H1 (cell line): Measurements from ENCODE around the gene ATP6V1C2. TPM values are rescaled to one million over a fixed set of nuclear protein-coding genes. Genes with fewer than 3 reads are reported as not detected.

Source experiments
- CTCF ChIA-PET: fragments of 300-600 bp; sonication (Branson Sonifier 250); formaldehyde crosslinking; loops from one replicate; lab custom pipeline; 2021; ENCODE audit not compliant: partially characterized antibody; lab: Charles Lee
- POLR2A ChIA-PET: fragments of 300-600 bp; sonication (Branson Sonifier 250); formaldehyde crosslinking; loops from one replicate; lab custom pipeline; 2021; ENCODE audit warnings: inconsistent platforms; ENCODE audit not compliant: partially characterized antibody; lab: Charles Lee
- DNase-seq, 2 experiments: peaks; one replicate each; pipeline versions ENCODE4 v3.0.0 to v3.0.0-alpha.2; 2010 to 2022; ENCODE audit warnings: low spot score in 2 of 2, low read depth in 1 of 2, mixed read lengths in 1 of 2
- FAIRE-seq: peaks from 2 replicates; lab custom pipeline; 2011; peaks lifted over from hg19 to GRCh38; lab: Jason Lieb, UNC
- H2AFZ ChIP-seq: 2 replicates; pipeline ENCODE4 v1.8.1; 2012; ENCODE audit warnings: low read length, inconsistent platforms
- H2AK5ac ChIP-seq: 2 replicates; pipeline ENCODE4 v1.6.1; 2013; ENCODE audit warnings: low read depth, low read length
- H2BK120ac ChIP-seq: replicated peaks from 2 replicates; pipeline ENCODE3; 2013; ENCODE audit warnings: low read depth, low read length, inconsistent platforms
- H2BK12ac ChIP-seq: 2 replicates; pipeline ENCODE4 v1.6.1; 2013; ENCODE audit warnings: low read depth, low read length
- H2BK15ac ChIP-seq: 2 replicates; pipeline ENCODE4 v1.6.1; 2013; ENCODE audit warnings: low read length
- H2BK20ac ChIP-seq: 2 replicates; pipeline ENCODE4 v1.6.1; 2013; ENCODE audit warnings: low read length
- H2BK5ac ChIP-seq: 2 replicates; pipeline ENCODE4 v1.6.1; 2013; ENCODE audit warnings: low read depth, low read length
- H3K14ac ChIP-seq: 2 replicates; pipeline ENCODE4 v1.6.1; 2013; ENCODE audit warnings: inconsistent platforms; ENCODE audit not compliant: insufficient read length
- H3K18ac ChIP-seq: 2 replicates; pipeline ENCODE4 v1.6.1; 2013; ENCODE audit warnings: low read length; ENCODE audit errors: extremely low read depth
- H3K23ac ChIP-seq: 2 replicates; pipeline ENCODE4 v1.6.1; 2013; ENCODE audit warnings: inconsistent platforms; ENCODE audit not compliant: insufficient read length
- H3K23me2 ChIP-seq: 2 replicates; pipeline ENCODE4 v1.6.1; 2013; ENCODE audit warnings: low read depth, low read length
- H3K27ac ChIP-seq: 2 replicates; pipeline ENCODE4 v1.6.1; 2011; ENCODE audit warnings: low read depth, low read length, inconsistent platforms
- H3K27me3 ChIP-seq, 4 experiments: replicated peaks in 1 of 4; 1 replicate in 1 of 4; 2 replicates in 3 of 4; pipeline versions ENCODE4 v1.6.1 to v1.8.1; 2011 to 2013; ENCODE audit warnings: low read length in 3 of 4, mild to moderate bottlenecking in 3 of 4, inconsistent platforms in 2 of 4, mixed read lengths in 2 of 4, moderate library complexity in 1 of 4; ENCODE audit not compliant: control insufficient read depth in 3 of 4, insufficient read depth in 3 of 4; ENCODE audit errors: extremely low read depth in 1 of 4
- H3K36me3 ChIP-seq, 4 experiments: 2 replicates each; pipeline versions ENCODE4 v1.6.1 to v1.8.1; 2011 to 2013; ENCODE audit warnings: mild to moderate bottlenecking in 4 of 4, low read length in 3 of 4, moderate library complexity in 2 of 4, control low read depth in 1 of 4, inconsistent platforms in 1 of 4; ENCODE audit not compliant: insufficient read depth in 4 of 4, control insufficient read depth in 2 of 4
- H3K4ac ChIP-seq: replicated peaks from 2 replicates; pipeline ENCODE3; 2013; ENCODE audit warnings: low read length, low read depth, mixed read lengths, inconsistent platforms; ENCODE audit not compliant: insufficient read length
- H3K4me1 ChIP-seq, 4 experiments: replicated peaks in 1 of 4; 1 replicate in 1 of 4; 2 replicates in 3 of 4; pipeline versions ENCODE4 v1.6.1 to v1.8.1; 2011 to 2013; ENCODE audit warnings: low read length in 3 of 4, inconsistent platforms in 2 of 4, mixed read lengths in 1 of 4; ENCODE audit not compliant: insufficient read depth in 4 of 4, control insufficient read depth in 3 of 4
- H3K4me2 ChIP-seq, 2 experiments: 2 replicates each; pipeline versions ENCODE4 v1.6.1 to v1.8.1; 2011 to 2013; ENCODE audit warnings: low read depth in 2 of 2, low read length in 2 of 2, control low read depth in 1 of 2, inconsistent platforms in 1 of 2, mild to moderate bottlenecking in 1 of 2; ENCODE audit not compliant: insufficient read depth in 1 of 2
- H3K4me3 ChIP-seq, 4 experiments: fragments of 200-600, 300-600 bp in 1 of 4; sonication (generic), shearing (Covaris generic), sonication (Bioruptor Twin) in 1 of 4; 2 replicates each; pipeline versions ENCODE4 v1.5.1 to v1.8.1; 2011 to 2016; ENCODE audit warnings: low read length in 4 of 4, low read depth in 3 of 4, control low read depth in 2 of 4, inconsistent platforms in 2 of 4, mild to moderate bottlenecking in 2 of 4, mixed read lengths in 1 of 4, moderate library complexity in 1 of 4; ENCODE audit not compliant: insufficient read depth in 2 of 4; ENCODE audit errors: extremely low read depth in 1 of 4
- H3K56ac ChIP-seq: replicated peaks from 2 replicates; pipeline ENCODE3; 2013; ENCODE audit warnings: low read depth, mild to moderate bottlenecking, mixed read lengths, low read length, inconsistent platforms; ENCODE audit not compliant: insufficient read length
- H3K79me1 ChIP-seq: 2 replicates; pipeline ENCODE4 v1.6.1; 2013; ENCODE audit warnings: low read depth, low read length, control low read depth
- H3K79me2 ChIP-seq, 2 experiments: 2 replicates each; pipeline versions ENCODE4 v1.6.1 to v1.8.1; 2012 to 2013; ENCODE audit warnings: low read length in 2 of 2, mild to moderate bottlenecking in 2 of 2, inconsistent platforms in 1 of 2; ENCODE audit not compliant: insufficient read depth in 2 of 2, control insufficient read depth in 1 of 2
- H3K9ac ChIP-seq, 4 experiments: replicated peaks in 1 of 4; 1 replicate in 1 of 4; 2 replicates in 3 of 4; pipeline versions ENCODE4 v1.6.1 to v1.8.1; 2011 to 2013; ENCODE audit warnings: low read depth in 3 of 4, low read length in 3 of 4, control low read depth in 2 of 4, mild to moderate bottlenecking in 2 of 4, moderate library complexity in 2 of 4, inconsistent platforms in 1 of 4; ENCODE audit errors: extremely low read depth in 1 of 4
- H3K9me3 ChIP-seq, 2 experiments: 2 replicates each; pipeline versions ENCODE4 v1.6.1 to v1.8.1; 2012 to 2013; ENCODE audit warnings: mild to moderate bottlenecking in 2 of 2, moderate library complexity in 2 of 2, control low read depth in 1 of 2, inconsistent platforms in 1 of 2, low read depth in 1 of 2, low read length in 1 of 2, mixed read lengths in 1 of 2; ENCODE audit not compliant: insufficient read depth in 2 of 2
- H4K20me1 ChIP-seq, 2 experiments: replicated peaks in 1 of 2; 2 replicates each; pipeline versions ENCODE3 to v1.8.1; 2011 to 2013; ENCODE audit warnings: inconsistent platforms in 2 of 2, low read length in 2 of 2, mild to moderate bottlenecking in 1 of 2; ENCODE audit not compliant: insufficient read depth in 2 of 2, control insufficient read depth in 1 of 2
- H4K5ac ChIP-seq: 2 replicates; pipeline ENCODE4 v1.6.1; 2013; ENCODE audit warnings: low read length, low read depth, mixed read lengths, inconsistent platforms; ENCODE audit not compliant: insufficient read length
- H4K8ac ChIP-seq: 2 replicates; pipeline ENCODE4 v1.8.0; 2013; ENCODE audit warnings: mild to moderate bottlenecking, moderate library complexity, low read length, inconsistent platforms; ENCODE audit not compliant: insufficient read depth; ENCODE audit errors: extremely low read depth
- H4K91ac ChIP-seq: replicated peaks from 2 replicates; pipeline ENCODE3; 2013; ENCODE audit warnings: low read length, mixed read lengths, inconsistent platforms; ENCODE audit not compliant: insufficient read length
- ATF3 ChIP-seq: IDR thresholded peaks from 2 replicates; pipeline ENCODE4 v1.6.1; 2011; ENCODE audit warnings: low read depth, mild to moderate bottlenecking, low read length; ENCODE audit not compliant: insufficient read depth
- CHD1 ChIP-seq: IDR thresholded peaks from 2 replicates; pipeline ENCODE4 v1.6.1; 2012; ENCODE audit warnings: low read depth, low read length, improper control_type of control experiment
- SP4 ChIP-seq: IDR thresholded peaks from 2 replicates; pipeline ENCODE4 v1.6.1; 2012; ENCODE audit warnings: low read length, inconsistent platforms
- SRF ChIP-seq: IDR thresholded peaks from 2 replicates; pipeline ENCODE4 v1.6.1; 2011; ENCODE audit warnings: mild to moderate bottlenecking, low read depth, low read length, moderate library complexity
- WGBS, 2 experiments: shearing (Covaris generic) in 1 of 2; methylation state at CpG; one replicate each; pipeline versions ENCODE4 v1.1.6 to v1.1.7; 2013 to 2015; ENCODE audit warnings: low lambda C conversion rate in 2 of 2, mixed read lengths in 2 of 2, inconsistent platforms in 1 of 2, low coverage in 1 of 2, missing lambda C conversion rate in 1 of 2; ENCODE audit not compliant: insufficient replicate concordance in 2 of 2, insufficient coverage in 1 of 2, insufficient read length in 1 of 2; ENCODE audit errors: extremely low coverage in 1 of 2, missing lambda C conversion rate in 1 of 2; 5-methylcytosine and 5-hydroxymethylcytosine counted together
- polyA plus RNA-seq, 7 experiments: library from polyadenylated mRNA; depleted of rRNA in 3 of 7; stranded (reverse) in 5 of 7; unstranded in 2 of 7; fragments of >200 nt in 5 of 7; fragments of 200-250 nt in 2 of 7; gene quantifications; 1 replicate in 5 of 7; 2 replicates in 1 of 7; 4 replicates in 1 of 7; pipeline versions ENCODE4 v1.2.1 to v1.2.3, GENCODE V29; 2011 to 2013; ENCODE audit warnings: missing spikeins in 2 of 7, mixed read lengths in 2 of 7
- total RNA-seq: library from RNA; stranded (reverse); fragmentation: NEBNext Ultra II Directional; extraction: Animal tissue kit (Norgen Biotek cat#: 25700); gene quantifications from 2 replicates; pipeline ENCODE4 v1.2.1, GENCODE V29; 2021
- TF ChIP-seq, protein P1 (sequence below): IDR thresholded peaks from 2 replicates; pipeline ENCODE4 v1.6.1; 2012; ENCODE audit warnings: inconsistent platforms

Gene ATP6V1C2
- total and polyA plus RNA-seq, 2 of the 8 experiments (the other 6 are each of a cell fraction or from before 2014, with no cell fraction given), result 0.29 to 0.74 TPM

- no peaks in the 10 kb centered on the region for H3K36me3 ChIP-seq
- no peaks in the 10 kb centered on the region; the same call in 1 of the 2 replicates for H3K79me1 ChIP-seq
- no peak overlapping the region for H3K27ac ChIP-seq
- DNase-seq, result no peak
- no peak overlapping the region for H4K91ac ChIP-seq
- H2AK5ac ChIP-seq, result no peak overlapping the region
- H2BK5ac ChIP-seq, result no peak overlapping the region
- peaks cover 0 to 7% (median 2%) of the 10 kb centered on the region in 4 experiments; a peak in 3 of 7 replicates for H3K4me1 ChIP-seq
- H3K4me2 ChIP-seq, result no peak overlapping the region
- POLR2A ChIA-PET, result no interaction called here
- 88% methylated on average over 11 of the region's 12 CpGs; no CpG with 5 or more reads in 1 of the 2 experiments for WGBS, 2 experiments
- H3K9me3 ChIP-seq, result no peaks in the 10 kb centered on the region
- FAIRE-seq, result no peak
- no peak overlapping the region for H3K56ac ChIP-seq
- H4K8ac ChIP-seq, result no peak overlapping the region
- peaks cover 2% of the 10 kb centered on the region in 2 experiments for H4K20me1 ChIP-seq
- H2BK15ac ChIP-seq, result no peak overlapping the region
- no peak overlapping the region for H4K5ac ChIP-seq
- H2BK20ac ChIP-seq, result no peak overlapping the region
- H3K14ac ChIP-seq, result no peak overlapping the region
- no peak overlapping the region for H3K23ac ChIP-seq
- no peaks in the 10 kb centered on the region for H3K79me2 ChIP-seq
- H3K9ac ChIP-seq, result no peak overlapping the region
- CTCF ChIA-PET, result interaction anchor here (0.6 to 1.0 kb wide), 2 partner anchors 60 to 62 kb away, joined by 3 to 5 read pairs; no protein-coding TSS in a partner anchor
- H2AFZ ChIP-seq, result no peak overlapping the region
- no peak overlapping the region for H2BK120ac ChIP-seq
- H3K23me2 ChIP-seq, result no peaks in the 10 kb centered on the region
- no peak overlapping the region for H3K18ac ChIP-seq
- H3K4me3 ChIP-seq, result no peak overlapping the region
- H2BK12ac ChIP-seq, result no peak overlapping the region
- no peak overlapping the region for H3K4ac ChIP-seq
- H3K27me3 ChIP-seq, result no peaks in the 10 kb centered on the region
- TF ChIP-seq, protein P1, sequence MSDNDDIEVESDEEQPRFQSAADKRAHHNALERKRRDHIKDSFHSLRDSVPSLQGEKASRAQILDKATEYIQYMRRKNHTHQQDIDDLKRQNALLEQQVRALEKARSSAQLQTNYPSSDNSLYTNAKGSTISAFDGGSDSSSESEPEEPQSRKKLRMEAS, result no peak
- TF ChIP-seq SRF (no peak), ATF3 (no peak), SP4 (no peak), CHD1 (no peak)
Measured at GRCh38 chr2:10772201-10772867, 50.9 kb downstream of the ATP6V1C2 start.
